Measurements from ENCODE around the gene TBC1D14.

GRCh38 chr4:7045961-7046921 lies 136.6 kb downstream of the TBC1D14 start:
- TF ChIP-seq RNF2 (IDR thresholded peaks at IDR 0.05), result no peak
- TF ChIP-seq GABPA (tag; conservative IDR thresholded peaks at IDR 0.05; ENCODE audit: low read depth), result no peak
- TF ChIP-seq JUND (IDR thresholded peaks at IDR 0.05; ENCODE audit: borderline replicate concordance, low read depth, low read length), result no peak
- TF ChIP-seq JUND (tag; IDR thresholded peaks at IDR 0.05; ENCODE audit: borderline replicate concordance, low read depth, low read length), result no peak
- TF ChIP-seq HMGXB4 (CRISPR knock-in tag; IDR thresholded peaks at IDR 0.05), result no peak
- TF ChIP-seq ZZZ3 (IDR thresholded peaks at IDR 0.05), result no peak
- TF ChIP-seq E2F4 (CRISPR knock-in tag; IDR thresholded peaks at IDR 0.05; ENCODE audit: low read depth), result no peak
- TF ChIP-seq CBX3 (IDR thresholded peaks at IDR 0.05; ENCODE audit: borderline replicate concordance in 1 of 2, low read length in 2 of 2), result no peak
- no peak for TF ChIP-seq ZNF740 (CRISPR knock-in tag; IDR thresholded peaks at IDR 0.05)
- no peak for TF ChIP-seq ZNF740 (tag; IDR thresholded peaks at IDR 0.05)
- no peak for TF ChIP-seq FOXM1 (IDR thresholded peaks at IDR 0.05; ENCODE audit: low read depth)
- no peak for TF ChIP-seq FOXM1 (CRISPR knock-in tag; IDR thresholded peaks at IDR 0.05; ENCODE audit: low read depth)
- TF ChIP-seq TCF7L2 (IDR thresholded peaks at IDR 0.05; ENCODE audit: low read depth, low read length), result no peak
- TF ChIP-seq NBN (IDR thresholded peaks at IDR 0.05; ENCODE audit: low read depth), result no peak

Measured in K562 (cell line).